Stimulated activated effector memory CD8-positive, alpha-beta T cell treated with anti-CD3 and anti-CD28 coated beads, Interleukin-12 subunit alpha, Interleukin-12 subunit beta, amount 100 ng/mL, for 72 hours (primary cell): Measurements from ENCODE around the gene RANGAP1.

Experiments used
- ATAC-seq: fragments of 150-1000 bp; cut with Tn5 transposase; 2 replicates; pipeline ENCODE4 v1.10.0; 2021
- DNase-seq, 2 donors: peaks; one replicate each; pipeline ENCODE4 v3.0.0; 2021 to 2022; ENCODE audit warnings: low spot score in 2 of 2
- H3K27ac Mint-ChIP-seq: one replicate; pipeline ENCODE4 v1.8.0; 2022; ENCODE audit warnings: mild to moderate bottlenecking, mixed read lengths
- H3K36me3 Mint-ChIP-seq: one replicate; pipeline ENCODE4 v1.8.0; 2022; ENCODE audit warnings: mild to moderate bottlenecking, mixed read lengths
- H3K4me1 Mint-ChIP-seq: one replicate; pipeline ENCODE4 v1.8.0; 2022; ENCODE audit warnings: mixed read lengths
- H3K4me3 Mint-ChIP-seq: one replicate; pipeline ENCODE4 v1.8.0; 2022; ENCODE audit warnings: mild to moderate bottlenecking, mixed read lengths
- H3K9me3 Mint-ChIP-seq: one replicate; pipeline ENCODE4 v1.8.0; 2022; ENCODE audit warnings: mixed read lengths

The RANGAP1 gene

DNA sequence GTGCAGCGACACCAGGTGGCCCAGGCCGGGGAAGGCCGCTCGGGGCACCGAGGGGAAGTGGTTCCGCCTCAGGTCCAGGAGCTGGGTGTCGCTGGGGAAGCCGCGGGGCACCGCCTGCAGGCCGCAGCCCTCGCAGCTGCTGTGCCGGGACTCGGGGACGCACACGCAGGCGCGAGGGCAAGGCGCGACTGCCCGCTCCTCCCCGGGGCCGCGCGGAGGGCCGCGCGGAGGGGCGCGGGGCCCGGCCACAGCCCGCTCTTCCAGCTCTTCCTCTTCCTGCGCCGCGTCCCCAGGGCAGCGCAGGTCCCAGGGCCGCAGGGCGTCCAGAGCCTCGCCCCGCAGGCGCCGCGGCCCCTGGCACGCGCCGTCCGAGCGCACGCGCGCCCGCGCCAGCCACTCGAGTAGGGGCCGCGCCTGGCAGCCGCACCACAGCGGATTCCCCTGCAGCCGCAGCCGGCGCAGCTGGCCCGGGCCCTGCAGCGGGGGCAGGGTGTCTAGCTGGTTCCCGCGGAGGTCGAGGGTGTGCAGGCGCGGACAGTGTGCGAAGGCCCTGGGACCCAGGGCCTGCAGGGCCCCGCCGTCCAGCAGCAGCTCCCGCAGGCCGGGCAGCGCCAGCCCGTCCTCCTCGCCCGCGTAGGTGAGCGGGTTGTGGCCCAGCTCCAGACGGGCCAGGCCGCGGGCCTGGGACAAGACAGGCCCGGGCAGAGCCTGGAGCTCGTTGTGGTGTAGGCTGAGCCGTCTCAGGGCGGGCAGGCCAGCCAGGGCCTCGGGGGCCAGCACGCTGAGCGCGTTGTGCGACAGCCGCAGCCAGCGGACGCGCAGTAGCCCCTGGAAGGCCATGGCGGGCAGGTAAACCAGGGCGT is 48.0 kb downstream of the RANGAP1 start:
- H3K36me3 Mint-ChIP-seq, result peaks cover 6% of the 10 kb centered on the region
- DNase-seq (peak; percentile 62 to 83), ATAC-seq (peak; percentile 88)
- H3K4me3 Mint-ChIP-seq, result peak overlapping the region; percentile 71
- peaks cover 12% of the 10 kb centered on the region for H3K4me1 Mint-ChIP-seq
- no peak overlapping the region for H3K27ac Mint-ChIP-seq
- H3K9me3 Mint-ChIP-seq, result no peaks in the 10 kb centered on the region

DNA sequence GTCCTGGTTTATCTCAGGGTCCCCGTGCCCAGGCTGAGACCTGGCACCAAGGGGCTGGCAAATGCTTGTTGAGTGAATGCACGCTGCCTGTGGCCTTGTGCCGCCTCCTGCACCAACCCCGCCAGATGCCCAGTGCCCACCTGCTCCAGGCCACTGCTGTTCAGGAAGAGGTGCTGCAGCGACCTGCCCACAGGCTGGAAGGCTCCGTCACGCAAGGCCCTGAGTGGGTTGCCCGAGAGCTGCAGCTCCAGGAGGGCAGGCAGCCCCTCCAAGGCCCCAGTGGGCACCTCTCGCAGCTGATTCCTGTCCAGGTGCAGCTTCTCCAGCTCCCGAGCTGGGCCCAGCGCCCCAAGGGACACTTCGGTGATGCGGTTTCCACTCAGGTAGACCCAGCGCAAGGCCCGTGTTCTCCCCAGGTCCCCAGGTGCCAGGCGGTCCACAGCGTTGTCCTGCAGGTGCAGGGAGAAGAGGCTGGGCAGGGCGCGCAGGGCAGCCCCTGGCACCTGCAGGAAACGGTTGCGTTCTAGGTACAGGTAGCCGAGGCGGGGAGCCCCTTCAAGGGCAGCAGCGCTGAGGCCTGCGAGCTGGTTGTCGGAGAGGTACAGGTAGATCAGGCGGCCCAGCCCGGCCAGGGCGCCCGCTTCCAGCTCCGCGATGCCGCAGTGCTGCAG is 48.8 kb downstream of the RANGAP1 start:
- ATAC-seq (no peak), DNase-seq (no peak)
- Mint-ChIP-seq H3K27ac (no peak overlapping the region), H3K4me1 (peaks cover 12% of the 10 kb centered on the region), H3K9me3 (no peaks in the 10 kb centered on the region), H3K36me3 (peaks cover 6% of the 10 kb centered on the region), H3K4me3 (peak overlapping the region; percentile 71)

DNA sequence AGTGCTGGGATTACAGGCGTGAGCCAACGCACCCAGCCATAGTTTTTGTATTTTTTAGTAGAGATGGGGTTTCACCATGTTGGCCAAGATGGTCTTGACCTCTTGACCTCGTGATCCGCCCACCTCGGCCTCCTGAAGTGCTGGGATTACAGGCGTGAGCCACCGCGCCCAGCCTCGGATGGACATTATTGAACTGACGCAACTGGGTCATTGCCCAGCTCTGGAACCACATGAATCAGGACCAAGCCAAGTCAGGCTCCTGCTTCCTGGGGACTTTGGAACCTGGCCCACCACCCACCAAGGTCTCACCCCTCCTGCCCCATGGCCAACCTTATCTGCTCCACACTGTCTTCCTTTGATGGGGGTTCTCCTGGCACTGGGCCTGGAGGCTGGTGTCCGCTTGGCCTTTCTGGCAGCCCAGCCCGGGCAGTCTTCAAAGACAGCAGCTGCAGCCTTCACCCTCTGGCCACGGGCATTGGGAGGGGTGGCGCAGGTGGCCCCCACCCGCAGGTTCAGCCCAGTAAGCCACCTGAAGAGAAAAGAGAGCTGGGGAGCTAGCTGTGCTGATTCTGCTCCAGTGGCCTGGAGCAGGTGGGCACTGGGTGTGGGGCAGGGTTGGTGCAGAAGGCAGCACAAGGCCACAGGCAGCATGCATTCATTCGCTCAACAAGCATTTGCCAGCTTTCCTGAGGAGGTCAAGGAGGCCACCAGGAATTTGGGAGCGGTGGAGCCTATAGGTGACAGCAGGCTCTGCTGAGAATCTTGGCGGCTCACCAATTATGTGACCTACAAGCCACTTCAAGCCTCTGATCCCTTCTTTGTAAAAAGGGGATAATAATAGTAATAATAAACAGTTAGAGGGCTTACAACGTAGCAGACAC is 50.9 kb downstream of the RANGAP1 start:
- H3K36me3 Mint-ChIP-seq, result peaks cover 16% of the 10 kb centered on the region
- ATAC-seq (no peak), DNase-seq (no peak)
- H3K27ac Mint-ChIP-seq, result no peak overlapping the region
- no peaks in the 10 kb centered on the region for H3K9me3 Mint-ChIP-seq
- H3K4me3 Mint-ChIP-seq, result no peak overlapping the region
- H3K4me1 Mint-ChIP-seq, result peaks cover 12% of the 10 kb centered on the region

DNA sequence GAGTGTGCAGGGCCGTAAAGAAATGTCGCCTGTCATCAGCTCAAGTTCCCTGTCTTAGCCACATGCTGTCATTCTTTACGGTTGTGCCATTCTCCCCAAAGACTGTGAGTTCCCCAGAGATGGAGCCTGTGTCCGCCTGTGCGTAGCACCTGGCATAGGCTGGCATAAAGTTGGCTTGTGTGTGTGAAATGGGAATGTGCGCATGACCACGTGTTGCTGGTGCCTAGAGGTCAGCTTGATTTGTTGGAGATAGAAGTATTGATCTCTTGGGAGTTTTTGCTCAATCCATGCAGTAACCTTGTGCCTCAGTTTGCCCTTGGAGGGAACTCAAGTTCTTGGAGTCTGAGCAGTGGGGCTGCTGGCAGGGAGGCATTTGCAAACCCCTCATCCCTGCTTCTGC is 54.6 kb downstream of the RANGAP1 start:
- H3K9me3 Mint-ChIP-seq, result no peaks in the 10 kb centered on the region
- H3K4me1 Mint-ChIP-seq, result no peaks in the 10 kb centered on the region
- H3K36me3 Mint-ChIP-seq, result peaks cover 43% of the 10 kb centered on the region
- DNase-seq, result no peak
- no peak overlapping the region for H3K4me3 Mint-ChIP-seq
- ATAC-seq, result no peak
- H3K27ac Mint-ChIP-seq, result peak overlapping the region; percentile 63

DNA sequence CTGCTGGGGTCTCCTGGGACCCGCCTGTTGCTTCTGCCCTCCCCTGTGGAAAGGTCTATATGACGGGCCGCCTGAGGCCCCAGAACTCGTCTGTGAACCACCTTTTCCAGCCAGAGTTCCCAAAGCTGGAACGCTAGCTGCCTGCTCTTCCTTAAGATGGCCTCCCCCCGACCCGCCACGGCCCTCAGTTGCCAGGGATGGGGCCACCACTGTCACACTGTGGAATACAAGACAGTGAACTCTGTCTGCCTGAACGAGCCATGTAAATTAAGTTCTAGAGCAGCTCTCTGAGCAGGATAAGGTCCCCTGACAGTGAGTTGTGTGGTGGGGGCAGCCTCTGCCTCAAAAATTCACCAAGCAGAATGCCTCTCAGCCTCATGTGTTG is 55.6 kb downstream of the RANGAP1 start:
- peak overlapping the region; percentile 63 for H3K27ac Mint-ChIP-seq
- H3K4me1 Mint-ChIP-seq, result no peaks in the 10 kb centered on the region
- H3K36me3 Mint-ChIP-seq, result peaks cover 52% of the 10 kb centered on the region
- H3K9me3 Mint-ChIP-seq, result no peaks in the 10 kb centered on the region
- H3K4me3 Mint-ChIP-seq, result no peak overlapping the region
- DNase-seq (no peak), ATAC-seq (no peak)

DNA sequence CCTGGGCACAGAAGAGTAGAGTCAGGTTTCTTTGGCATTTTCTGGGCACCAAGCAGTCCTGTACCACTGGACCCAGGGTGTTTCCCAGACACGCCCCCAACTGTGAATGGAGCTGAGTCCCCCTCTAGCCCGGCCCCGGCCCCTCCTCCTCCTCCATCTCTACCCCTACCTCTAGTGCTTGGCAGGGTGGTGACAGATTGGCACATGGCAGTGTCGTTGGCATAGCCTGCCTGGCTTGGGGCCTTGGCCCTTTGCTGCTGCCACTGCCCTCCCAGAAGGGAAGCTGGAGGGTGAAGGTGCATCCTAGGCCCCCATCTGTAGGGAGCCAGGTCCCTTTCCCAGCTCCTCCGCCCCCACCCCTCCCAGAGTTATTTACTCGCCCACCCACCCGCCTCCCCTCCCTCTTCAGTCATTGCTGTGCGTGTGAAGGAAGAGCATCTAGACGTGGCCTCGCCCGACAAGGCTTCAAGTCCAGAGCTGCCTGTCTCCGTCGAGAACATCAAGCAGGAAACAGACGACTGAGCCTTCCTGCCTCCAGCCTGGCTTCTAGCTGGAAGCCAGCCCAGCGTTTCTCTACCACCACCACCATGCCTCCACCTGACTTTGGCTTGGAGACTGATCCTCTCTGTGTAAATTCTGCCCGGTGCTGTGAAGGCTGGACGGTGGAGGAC is 56.1 kb downstream of the RANGAP1 start:
- no peak overlapping the region for H3K4me3 Mint-ChIP-seq
- H3K4me1 Mint-ChIP-seq, result no peaks in the 10 kb centered on the region
- DNase-seq, result no peak
- ATAC-seq, result no peak
- H3K27ac Mint-ChIP-seq, result peak overlapping the region; percentile 63
- no peaks in the 10 kb centered on the region for H3K9me3 Mint-ChIP-seq
- peaks cover 58% of the 10 kb centered on the region for H3K36me3 Mint-ChIP-seq

DNA sequence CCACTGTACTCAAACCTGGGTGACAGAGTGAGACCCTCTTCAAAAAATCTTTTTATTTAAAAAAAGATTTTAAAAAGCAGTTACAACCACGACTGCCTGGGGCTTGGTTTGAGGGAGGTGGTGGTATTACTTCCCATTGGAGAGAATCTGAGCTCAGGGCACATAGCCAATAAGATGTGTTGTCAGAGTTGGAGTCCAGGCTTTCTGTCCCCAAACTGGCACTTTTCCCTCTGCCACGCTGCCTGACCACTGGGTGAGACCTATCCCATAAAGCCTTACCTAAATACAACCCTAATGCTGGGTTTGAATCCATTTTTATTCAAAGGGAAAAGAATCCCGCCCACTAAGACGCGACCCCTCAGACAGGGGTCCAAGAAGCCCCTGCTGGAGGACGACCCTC is 56.8 kb downstream of the RANGAP1 start:
- Mint-ChIP-seq H3K9me3 (no peaks in the 10 kb centered on the region), H3K4me3 (no peak overlapping the region), H3K36me3 (peaks cover 64% of the 10 kb centered on the region), H3K27ac (no peak overlapping the region), H3K4me1 (no peaks in the 10 kb centered on the region)
- DNase-seq (no peak), ATAC-seq (no peak)

DNA sequence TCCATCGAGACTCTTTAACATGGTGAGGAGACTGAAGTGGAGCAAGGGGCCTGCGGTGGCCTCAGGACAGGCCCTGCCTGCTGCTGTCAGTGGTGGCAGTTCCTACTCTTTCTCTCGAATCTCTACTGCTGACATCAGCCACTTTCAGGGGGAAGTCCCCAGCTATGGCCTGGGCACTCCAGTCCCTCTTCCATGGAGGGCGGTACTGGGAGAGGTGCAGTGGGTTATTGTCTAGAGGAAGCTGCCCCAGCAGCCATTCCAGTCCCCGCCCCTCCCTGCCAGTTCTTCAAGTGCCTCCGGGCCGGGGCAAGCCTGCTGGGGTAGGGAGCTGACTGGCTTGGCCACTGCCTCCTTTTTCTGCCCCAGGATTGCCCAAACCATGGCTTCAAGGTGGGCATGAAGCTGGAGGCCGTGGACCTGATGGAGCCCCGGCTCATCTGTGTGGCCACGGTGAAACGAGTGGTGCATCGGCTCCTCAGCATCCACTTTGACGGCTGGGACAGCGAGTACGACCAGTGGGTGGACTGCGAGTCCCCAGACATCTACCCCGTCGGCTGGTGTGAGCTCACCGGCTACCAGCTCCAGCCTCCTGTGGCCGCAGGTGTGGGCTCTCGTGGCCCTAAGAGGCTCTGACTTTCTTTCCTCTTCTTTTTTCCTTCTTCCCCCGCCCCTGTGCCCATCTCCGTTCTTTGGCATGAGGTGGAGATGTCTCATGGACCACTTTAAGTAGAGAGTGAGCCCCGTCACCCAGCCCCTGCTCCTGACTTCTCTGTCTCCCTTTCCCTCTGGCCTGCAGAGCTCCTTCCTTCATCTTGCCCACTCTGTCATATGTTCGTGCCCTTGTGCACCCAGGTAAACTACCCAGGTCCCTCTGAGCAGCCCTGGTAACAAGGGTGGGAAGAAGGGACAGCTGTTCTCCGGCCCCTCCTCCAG is 59.0 kb downstream of the RANGAP1 start:
- no peak for ATAC-seq
- Mint-ChIP-seq H3K27ac (peak overlapping the region; percentile 84), H3K9me3 (no peaks in the 10 kb centered on the region), H3K4me3 (no peak overlapping the region), H3K4me1 (no peaks in the 10 kb centered on the region), H3K36me3 (peaks cover 85% of the 10 kb centered on the region)
- no peak for DNase-seq

DNA sequence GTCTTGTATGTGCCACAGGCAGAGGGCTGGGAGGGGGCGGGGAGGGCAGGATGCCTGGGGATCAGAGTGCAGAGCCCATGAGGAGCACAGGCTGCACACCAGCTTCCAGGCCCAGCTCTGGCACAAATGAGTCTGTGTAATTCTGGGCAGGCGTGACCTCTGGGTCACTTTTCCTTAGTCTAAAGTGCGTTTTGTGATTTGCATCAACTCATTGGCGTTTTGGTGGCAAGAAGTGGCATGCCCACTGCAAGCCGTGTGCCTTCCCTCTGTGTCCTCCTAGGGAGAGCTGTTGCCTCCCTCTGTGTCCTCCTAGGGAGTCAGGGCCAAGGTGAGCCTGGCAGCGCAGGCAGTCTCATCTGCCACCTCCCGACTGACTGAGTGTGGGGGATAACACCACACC is 62.5 kb downstream of the RANGAP1 start:
- no peak for DNase-seq
- Mint-ChIP-seq H3K27ac (no peak overlapping the region), H3K9me3 (no peaks in the 10 kb centered on the region), H3K4me1 (peaks cover 5% of the 10 kb centered on the region), H3K36me3 (peaks cover 96% of the 10 kb centered on the region), H3K4me3 (no peak overlapping the region)
- ATAC-seq, result no peak

DNA sequence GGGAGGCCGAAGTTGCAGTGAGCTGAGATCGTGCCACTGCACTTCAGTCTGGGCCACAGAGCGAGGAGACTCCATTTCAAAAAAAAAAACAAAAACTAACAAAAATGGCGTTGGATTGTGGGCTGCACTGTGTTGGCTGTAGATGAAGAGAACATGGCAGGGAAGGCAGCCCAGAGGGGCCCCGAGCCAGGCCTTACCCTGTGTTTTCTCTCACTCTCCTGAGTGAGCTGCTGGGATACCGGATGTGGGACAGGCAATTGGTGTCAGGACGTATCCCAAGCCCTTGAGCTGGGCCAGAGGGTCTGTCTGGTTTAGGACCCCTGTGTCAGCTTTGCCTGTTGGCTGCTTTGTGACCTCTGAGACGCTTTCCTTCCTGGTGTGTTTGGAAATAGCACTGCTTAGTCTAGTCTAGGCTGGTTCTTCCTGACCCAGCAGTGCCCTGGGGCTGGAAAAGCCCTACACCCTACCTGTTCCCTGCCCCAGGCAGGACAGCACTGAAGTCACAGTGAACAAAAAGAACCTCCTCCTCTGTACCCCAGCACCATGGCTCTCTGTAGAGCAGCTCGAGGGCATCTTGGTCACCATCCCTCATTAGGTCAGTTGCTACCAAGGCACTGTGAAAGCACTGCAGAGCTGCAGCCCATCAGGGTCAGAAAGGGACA is 63.0 kb downstream of the RANGAP1 start:
- H3K27ac Mint-ChIP-seq, result no peak overlapping the region
- H3K9me3 Mint-ChIP-seq, result no peaks in the 10 kb centered on the region
- peaks cover 7% of the 10 kb centered on the region for H3K4me1 Mint-ChIP-seq
- peaks cover 98% of the 10 kb centered on the region for H3K36me3 Mint-ChIP-seq
- DNase-seq, result no peak
- ATAC-seq, result no peak
- no peak overlapping the region for H3K4me3 Mint-ChIP-seq

DNA sequence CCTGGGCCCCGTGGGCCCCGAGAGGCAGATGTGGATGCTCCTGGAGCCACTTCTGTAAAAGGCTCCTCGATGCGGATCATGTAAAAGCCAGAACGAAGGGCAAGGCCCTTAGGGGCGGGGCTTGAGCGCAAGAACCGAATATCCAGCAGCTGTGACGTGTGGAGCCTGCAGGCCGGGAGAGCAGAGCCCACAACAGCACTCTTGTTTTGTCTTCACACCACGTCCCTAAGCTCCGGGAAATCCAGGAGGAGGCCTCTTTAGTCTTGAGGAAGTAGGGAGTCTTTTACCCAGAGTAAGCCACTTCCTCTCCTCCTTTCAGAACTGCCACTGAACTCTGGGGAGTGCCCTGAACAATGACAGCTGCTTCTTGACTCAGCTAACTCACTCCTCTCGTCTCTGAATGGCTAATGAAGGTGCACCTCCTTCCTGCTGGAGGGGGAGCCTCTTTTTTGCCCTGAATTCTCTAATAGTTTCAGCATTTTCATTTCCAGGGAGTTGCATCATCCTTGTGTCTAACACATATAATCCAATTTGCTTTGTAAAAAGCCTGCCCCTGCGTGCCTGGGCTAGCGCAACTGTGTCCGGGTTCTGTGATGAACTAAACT is 68.3 kb downstream of the RANGAP1 start:
- H3K36me3 Mint-ChIP-seq, result peaks cover 78% of the 10 kb centered on the region
- peak; percentile 85 for ATAC-seq
- DNase-seq, result peak in 1 of 2 donors; percentile 60
- no peaks in the 10 kb centered on the region for H3K9me3 Mint-ChIP-seq
- H3K4me3 Mint-ChIP-seq, result peak overlapping the region; percentile 30
- H3K4me1 Mint-ChIP-seq, result peaks cover 18% of the 10 kb centered on the region
- peak overlapping the region; percentile 87 for H3K27ac Mint-ChIP-seq

DNA sequence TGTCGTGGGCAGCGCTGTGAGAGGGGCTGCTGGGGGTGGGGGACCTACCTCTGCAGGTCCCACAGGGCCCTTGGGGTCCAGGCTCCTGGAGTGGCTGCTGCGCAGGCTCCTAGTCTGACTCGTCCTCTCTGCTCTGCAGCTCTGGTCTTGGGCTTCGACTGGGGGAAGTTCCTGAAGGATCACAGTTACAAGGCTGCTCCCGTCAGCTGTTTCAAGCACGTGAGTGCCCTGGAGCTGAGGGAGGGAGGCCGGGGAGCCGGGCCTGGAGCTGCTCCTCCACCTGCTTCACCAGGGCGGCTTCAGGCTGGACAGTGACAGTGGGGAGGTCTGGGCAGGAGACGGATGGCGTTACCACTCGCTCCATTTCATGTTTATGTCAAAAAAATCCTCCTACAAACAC is 69.0 kb downstream of the RANGAP1 start:
- Mint-ChIP-seq H3K4me3 (peak overlapping the region; percentile 30), H3K27ac (peak overlapping the region; percentile 87), H3K4me1 (peaks cover 18% of the 10 kb centered on the region), H3K9me3 (no peaks in the 10 kb centered on the region), H3K36me3 (peaks cover 78% of the 10 kb centered on the region)
- DNase-seq, result no peak
- ATAC-seq, result no peak

DNA sequence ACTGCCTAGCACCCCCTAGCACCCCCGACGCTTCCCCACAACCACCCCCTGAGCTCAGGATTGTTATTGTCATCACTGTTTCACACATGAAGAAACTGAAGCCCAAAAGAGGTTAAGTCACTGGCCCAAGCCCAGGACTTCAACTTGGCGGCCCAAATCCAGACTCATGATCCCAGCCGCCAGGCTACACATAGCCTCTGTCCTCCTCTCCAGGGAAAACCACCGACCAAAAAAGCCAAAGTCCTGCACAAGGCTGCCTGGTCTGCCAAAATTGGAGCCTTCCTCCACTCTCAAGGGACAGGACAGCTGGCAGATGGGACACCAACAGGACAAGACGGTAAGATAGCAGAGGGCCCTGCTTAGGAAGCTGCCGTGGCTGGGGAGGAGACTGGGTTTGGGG is 70.1 kb downstream of the RANGAP1 start:
- H3K36me3 Mint-ChIP-seq, result peaks cover 78% of the 10 kb centered on the region
- H3K27ac Mint-ChIP-seq, result peak overlapping the region; percentile 48
- H3K9me3 Mint-ChIP-seq, result no peaks in the 10 kb centered on the region
- ATAC-seq (no peak), DNase-seq (no peak)
- H3K4me3 Mint-ChIP-seq, result no peak overlapping the region
- peaks cover 13% of the 10 kb centered on the region for H3K4me1 Mint-ChIP-seq
